HCT116 (cell line): ENCODE data around the gene NR2C2AP. TPM values are rescaled to one million over a fixed set of nuclear protein-coding genes. Genes with fewer than 3 reads are reported as not detected.

ENCODE experiments used
- FOSL1 ChIP-seq: IDR thresholded peaks from 2 replicates; pipeline ENCODE4 v1.6.1; 2012; ENCODE audit warnings: low read depth
- JUND ChIP-seq: IDR thresholded peaks from 2 replicates; pipeline ENCODE4 v1.6.1; 2012
- MAX ChIP-seq: IDR thresholded peaks from 2 replicates; pipeline ENCODE4 v1.6.1; 2012
- REST ChIP-seq: IDR thresholded peaks from 2 replicates; pipeline ENCODE4 v1.6.1; 2012; ENCODE audit warnings: low read depth
- ZBTB33 ChIP-seq: IDR thresholded peaks from 2 replicates; pipeline ENCODE4 v1.6.1; 2011; ENCODE audit warnings: mild to moderate bottlenecking, low read length, moderate library complexity; ENCODE audit not compliant: insufficient replicate concordance; ENCODE audit errors: extremely low read depth
- total RNA-seq: library from RNA; stranded (reverse); gene quantifications from one replicate; pipeline ENCODE4 v1.2.1, GENCODE V29; 2021; ENCODE audit not compliant: unreplicated experiment

Gene NR2C2AP
- total RNA-seq, 1 experiment from 2014 or later, result 45.3 TPM

GRCh38 chr19:19224852-19225494, 21.8 kb upstream of the NR2C2AP start (continued):
- TF ChIP-seq JUND (no peak), FOSL1 (no peak), MAX (peak; percentile 96), REST (no peak), ZBTB33 (no peak)
- TF ChIP-seq, all 23 proteins: peak for 7
